ENCODE measurements around the gene RUNX1.

GRCh38 chr21:34900376-34900775, 148.7 kb downstream of the RUNX1 start:
- no peak for TF ChIP-seq POLR2AphosphoS5 (IDR thresholded peaks at IDR 0.05; ENCODE audit: low read depth, low read length)
- no peak for TF ChIP-seq ZBTB33 (IDR thresholded peaks at IDR 0.05; ENCODE audit: borderline replicate concordance, low read depth)
- TF ChIP-seq CTCF (IDR thresholded peaks at IDR 0.05), result no peak
- TF ChIP-seq CHD2 (IDR thresholded peaks at IDR 0.05; ENCODE audit: low read length, partially characterized antibody), result no peak
- TF ChIP-seq GABPA (IDR thresholded peaks at IDR 0.05; ENCODE audit: low read depth), result no peak
- no peak for TF ChIP-seq SIN3A (IDR thresholded peaks at IDR 0.05; ENCODE audit: borderline replicate concordance, low read depth, low read length)
- TF ChIP-seq ELF1 (IDR thresholded peaks at IDR 0.05), result no peak
- TF ChIP-seq EP300 (IDR thresholded peaks at IDR 0.05; ENCODE audit: borderline replicate concordance in 1 of 2, low read depth in 1 of 2, low read length in 1 of 2), result no peak
- no peak for TF ChIP-seq PBX3 (IDR thresholded peaks at IDR 0.05)
- TF ChIP-seq MXI1 (IDR thresholded peaks at IDR 0.05; ENCODE audit: low read depth, low read length), result no peak
- no peak for TF ChIP-seq EZH2phosphoT487 (IDR thresholded peaks at IDR 0.05; ENCODE audit: borderline replicate concordance, low read depth)
- no peak for TF ChIP-seq TAF1 (IDR thresholded peaks at IDR 0.05; ENCODE audit: borderline replicate concordance, low read depth, low read length)
- TF ChIP-seq MAX (IDR thresholded peaks at IDR 0.05; ENCODE audit: low read depth), result no peak
